Measurements from ENCODE around the gene PCBP2. TPM values are rescaled to one million over a fixed set of nuclear protein-coding genes. Genes with fewer than 3 reads are reported as not detected.
"Not testable (repeated sequence)": the region's sequence is repeated elsewhere in the genome, so short reads cannot be mapped to it uniquely, and the experiment has no call there.

Gene PCBP2
- total and polyA plus RNA-seq, 2 of the 4 experiments (the other 2 are of a cell fraction) = 190 to 586 TPM

- H2AFZ ChIP-seq (replicated peaks; ENCODE audit: low read length, poor library complexity); H3K9ac ChIP-seq (ENCODE audit: low read depth, low read length); POLR2A ChIA-PET (ENCODE audit: unreplicated experiment); H2AK5ac ChIP-seq (ENCODE audit: low read depth, low read length); H3K18ac ChIP-seq (ENCODE audit: low read depth, low read length); H4K8ac ChIP-seq (ENCODE audit: low read depth in 2 of 2, low read length in 2 of 2); intact Hi-C loops (cut with micrococcal nuclease); H3K27me3 ChIP-seq (ENCODE audit: control insufficient read depth, insufficient read depth, low read length); H3K14ac ChIP-seq (replicated peaks; ENCODE audit: low read depth, low read length); H4K91ac ChIP-seq (ENCODE audit: insufficient read depth, low read depth, low read length); H3K9me3 ChIP-seq (ENCODE audit: control insufficient read depth, insufficient read depth, low read length); H3K4me2 ChIP-seq (ENCODE audit: low read depth, low read length); H3K23ac ChIP-seq (ENCODE audit: low read depth, low read length); H3K27ac ChIP-seq (ENCODE audit: insufficient read depth, low read length); H2BK15ac ChIP-seq (ENCODE audit: low read depth, low read length); H2AK9ac ChIP-seq (replicated peaks; ENCODE audit: low read depth, low read length, poor library complexity); H3K4me3 ChIP-seq (ENCODE audit: insufficient read depth, low read depth, low read length); H3K56ac ChIP-seq (ENCODE audit: extremely low read depth, insufficient read depth, low read length); BruUV-seq (replicated peaks); dilution Hi-C loops (cut with HindIII; ENCODE audit: low sequenced_read_pairs, unreplicated experiment); in situ Hi-C loops (cut with MboI; ENCODE audit: low sequenced_read_pairs); H4K5ac ChIP-seq (ENCODE audit: low read depth, low read length); H2BK120ac ChIP-seq (ENCODE audit: low read depth, low read length); H2BK20ac ChIP-seq (ENCODE audit: low read depth, low read length); H3K4ac ChIP-seq (ENCODE audit: low read depth, low read length); H2BK5ac ChIP-seq (ENCODE audit: low read depth, low read length, poor library complexity, severe bottlenecking): not testable (repeated sequence)
- Histone ChIP-seq H3K36me3 (ENCODE audit: control insufficient read depth, insufficient read depth, low read length) (peaks cover 79% of the 10 kb centered on the region), H3K79me1 (ENCODE audit: low read depth in 1 of 2, low read length in 2 of 2) (peaks cover 34 to 88% of the 10 kb centered on the region in 2 experiments), H4K20me1 (ENCODE audit: insufficient read depth, low read length) (peaks cover 86% of the 10 kb centered on the region), H3K4me1 (ENCODE audit: control insufficient read depth, insufficient read depth, low read length) (peaks cover 17% of the 10 kb centered on the region), H3K9me1 (ENCODE audit: insufficient read depth, low read length) (peaks cover 11% of the 10 kb centered on the region; the same call in 1 of the 2 replicates)
- DNase-seq (peak; percentile 56), ATAC-seq (ENCODE audit: low read depth) (peak; percentile 21; the same call in 1 of the 2 replicates)
- TF ChIP-seq RFX5 (IDR thresholded peaks at IDR 0.05; ENCODE audit: low read depth, low read length) = peak; percentile 44; the same call in 1 of the 2 replicates
- CTCF ChIA-PET = interaction anchor here (1.2 to 1.7 kb wide), 2 partner anchors 10 to 27 kb away, joined by 3 to 14 read pairs; no protein-coding TSS in a partner anchor
- whole genome bisulfite sequencing, 2 experiments (ENCODE audit: extremely low coverage in 2 of 2, insufficient read length in 1 of 2) = 53% methylated on average over 4 of the region's 6 CpGs; no CpG with 5 or more reads in 1 of the 2 experiments
Measured at GRCh38 chr12:53481458-53481857, 29.6 kb downstream of the PCBP2 start.

Data from IMR-90 (cell line).